K562 (cell line): ENCODE measurements around the gene LANCL3. TPM values are rescaled to one million over a fixed set of nuclear protein-coding genes. Genes with fewer than 3 reads are reported as not detected.

Experiments
- ATAC-seq: fragments of 200-7000 bp; cut with Tn5 transposase; 3 replicates; pipeline ENCODE4 v1.9.1; 2020; ENCODE audit warnings: moderate library complexity
- BruUV-seq: library from RNA; stranded (reverse); fragments of 400-500 nt; replicated peaks from 2 replicates; lab custom pipeline; 2021; lab: Mats Ljungman, UMichigan
- CTCF ChIA-PET: fragments of 300-600 bp; formaldehyde crosslinking; extraction: SDS; loops from one replicate; lab custom pipeline; 2021; ENCODE audit warnings: low intra/inter-chr PET ratio; lab: Yijun Ruan, JAX
- POLR2A ChIA-PET: fragments of 300-600, 350-650 bp; sonication (Branson Sonifier 250); formaldehyde crosslinking; extraction: SDS; loops from one replicate; lab custom pipeline; 2021; ENCODE audit warnings: antibody characterized with exemption, inconsistent platforms; lab: Yijun Ruan, JAX
- DNase-seq, 4 experiments: peaks; one replicate each; pipeline versions ENCODE4 v3.0.0 to v3.0.0-alpha.2; 2011 to 2018; ENCODE audit warnings: low spot score in 3 of 4, mixed read lengths in 3 of 4; ENCODE audit errors: extremely low read depth in 1 of 4
- FAIRE-seq: peaks from 2 replicates; lab custom pipeline; 2011; peaks lifted over from hg19 to GRCh38; lab: Jason Lieb, UNC
- H2AFZ ChIP-seq: 2 replicates; pipeline ENCODE4 v1.6.0; 2011; ENCODE audit warnings: low read depth, low read length, control low read depth, inconsistent platforms
- H3K27ac ChIP-seq: fragments of 200-600 bp; 3 replicates; pipeline ENCODE4 v1.8.0; 2011; ENCODE audit warnings: low read depth, mild to moderate bottlenecking, control low read depth, inconsistent platforms, low read length, moderate library complexity, mixed read lengths; ENCODE audit errors: extremely low read depth
- H3K27me3 ChIP-seq, 2 experiments: fragments of 300-600 bp in 1 of 2; 2 replicates in 1 of 2; 3 replicates in 1 of 2; pipeline versions ENCODE4 v1.6.0 to v1.8.0; 2011; ENCODE audit warnings: inconsistent platforms in 2 of 2, low read length in 2 of 2, mild to moderate bottlenecking in 1 of 2, mixed read lengths in 1 of 2, moderate library complexity in 1 of 2; ENCODE audit not compliant: control insufficient read depth in 2 of 2, insufficient read depth in 2 of 2
- H3K36me3 ChIP-seq: fragments of 300-600 bp; 3 replicates; pipeline ENCODE4 v1.8.0; 2011; ENCODE audit warnings: mild to moderate bottlenecking, low read length, inconsistent platforms; ENCODE audit not compliant: control insufficient read depth, insufficient read depth
- H3K4me1 ChIP-seq, 2 experiments: fragments of 200-600 bp in 1 of 2; replicated peaks in 1 of 2; 2 replicates in 1 of 2; 3 replicates in 1 of 2; pipeline versions ENCODE4 v1.5.1 to v1.8.0; 2011; ENCODE audit warnings: inconsistent platforms in 2 of 2, low read length in 2 of 2, mild to moderate bottlenecking in 1 of 2, mixed read lengths in 1 of 2, moderate library complexity in 1 of 2; ENCODE audit not compliant: control insufficient read depth in 2 of 2, insufficient read depth in 2 of 2
- H3K4me2 ChIP-seq: 2 replicates; pipeline ENCODE4 v1.6.1; 2011; ENCODE audit warnings: low read length, control low read depth, inconsistent platforms, mixed read lengths; ENCODE audit not compliant: insufficient read depth
- H3K4me3 ChIP-seq: fragments of 200-600 bp; sonication (generic), shearing (Covaris generic); 2 replicates; pipeline ENCODE4 v1.5.1; 2016; ENCODE audit warnings: control low read depth, inconsistent platforms
- H3K79me2 ChIP-seq: fragments of 200-600 bp; 3 replicates; pipeline ENCODE4 v1.8.0; 2011; ENCODE audit warnings: low read length, inconsistent platforms; ENCODE audit not compliant: control insufficient read depth, insufficient read depth
- H3K9ac ChIP-seq, 2 experiments: 2 replicates each; pipeline versions ENCODE4 v1.6.0 to v1.6.1; 2011; ENCODE audit warnings: low read depth in 2 of 2, low read length in 2 of 2, control low read depth in 1 of 2, inconsistent platforms in 1 of 2, mild to moderate bottlenecking in 1 of 2, mixed read lengths in 1 of 2; ENCODE audit not compliant: insufficient read depth in 1 of 2
- H3K9me1 ChIP-seq: one replicate; pipeline ENCODE4 v1.6.0; 2011; ENCODE audit warnings: inconsistent platforms, mild to moderate bottlenecking, low read length, moderate library complexity; ENCODE audit not compliant: control insufficient read depth, insufficient read depth
- H3K9me3 ChIP-seq: replicated peaks from 2 replicates; pipeline ENCODE4 v1.5.1; 2011; ENCODE audit warnings: low read depth, low read length, inconsistent platforms; ENCODE audit not compliant: control insufficient read depth, insufficient read depth
- H4K20me1 ChIP-seq: replicated peaks from 2 replicates; pipeline ENCODE4 v1.6.1; 2011; ENCODE audit warnings: low read length, inconsistent platforms, mixed read lengths; ENCODE audit not compliant: control insufficient read depth, insufficient read depth
- CBX5 ChIP-seq: IDR thresholded peaks from 2 replicates; pipeline ENCODE4 v1.6.1; 2014; ENCODE audit warnings: low read depth, borderline replicate concordance
- ETV6 ChIP-seq, 3 experiments: fragments of 150-350 bp in 1 of 3; sonication (generic) in 1 of 3; formaldehyde crosslinking in 1 of 3; IDR thresholded peaks; 2 replicates each; pipeline versions ENCODE4 v1.6.1 to v1.8.0; 2014 to 2022; ENCODE audit warnings: borderline replicate concordance in 2 of 3, low read depth in 2 of 3, antibody characterized with exemption in 1 of 3, low read length in 1 of 3, mild to moderate bottlenecking in 1 of 3, missing genetic modification reagents in 1 of 3
- GATAD2A ChIP-seq: fragments of 450-650 bp; IDR thresholded peaks from 2 replicates; pipeline ENCODE4 v1.6.1; 2017
- HNRNPLL ChIP-seq: fragments of 200-400 bp; formaldehyde crosslinking; IDR thresholded peaks from 2 replicates; pipeline ENCODE4 v1.6.1; 2017; ENCODE audit warnings: low read length, low read depth, mild to moderate bottlenecking; ENCODE audit not compliant: poor library complexity, severe bottlenecking
- PTBP1 ChIP-seq: fragments of 200-400 bp; formaldehyde crosslinking; IDR thresholded peaks from 2 replicates; pipeline ENCODE4 v1.6.1; 2017; ENCODE audit warnings: low read depth, low read length
- RAD51 ChIP-seq: fragments of 450-650 bp; IDR thresholded peaks from 2 replicates; pipeline ENCODE4 v1.7.1; 2016; ENCODE audit warnings: low read depth, mild to moderate bottlenecking, borderline replicate concordance
- SMAD4 ChIP-seq: fragments of 250-450 bp; sonication (Bioruptor Pico); conservative IDR thresholded peaks from 2 replicates; pipeline ENCODE4 v1.8.0; 2021; ENCODE audit warnings: inconsistent platforms, mild to moderate bottlenecking, moderate library complexity
- TEAD4 ChIP-seq, 2 experiments: sonication (generic) in 1 of 2; formaldehyde crosslinking in 1 of 2; IDR thresholded peaks; 2 replicates each; pipeline versions ENCODE4 v1.6.1 to v1.8.0; 2012 to 2022; ENCODE audit warnings: borderline replicate concordance in 1 of 2, inconsistent platforms in 1 of 2, low read length in 1 of 2, mild to moderate bottlenecking in 1 of 2, missing genetic modification reagents in 1 of 2
- ZNF778 ChIP-seq: fragments of 450-650 bp; formaldehyde crosslinking; IDR thresholded peaks from 2 replicates; pipeline ENCODE4 v1.4.0; 2020; ENCODE audit warnings: mild to moderate bottlenecking, moderate library complexity
- WGBS: fragments of 100-300 bp; shearing (Covaris generic); methylation state at CpG from one replicate; pipeline ENCODE4 v1.1.6; 2016; ENCODE audit warnings: low coverage, mixed read lengths; ENCODE audit not compliant: insufficient coverage; ENCODE audit errors: missing lambda C conversion rate; 5-methylcytosine and 5-hydroxymethylcytosine counted together
- in situ Hi-C: fragments of 300-500 bp; cut with MboI; formaldehyde crosslinking; loops from 4 replicates; pipeline ENCODE4 v1.15.0; 2018; ENCODE audit warnings: inconsistent platforms, mixed read lengths
- intact Hi-C: fragments of 100-400 bp; cut with micrococcal nuclease; formaldehyde crosslinking; loops from 2 replicates; pipeline ENCODE4 v1.14.2; 2022
- polyA plus RNA-seq, 8 experiments: library from polyadenylated mRNA; depleted of rRNA in 4 of 8; stranded (reverse) in 5 of 8; unstranded in 3 of 8; fragments of >200 nt; fragmentation: Nextera tagmentation in 2 of 8; fragmentation: Illumina TruSeq in 1 of 8; extraction: Ambion mirVana in 2 of 8; extraction: Trizol in 1 of 8; gene quantifications; 2 replicates each; pipeline versions ENCODE4 v1.2.1 to v1.2.3, GENCODE V29; 2011 to 2014; ENCODE audit warnings: inconsistent platforms in 1 of 8, missing spikeins in 1 of 8
- total RNA-seq, 7 experiments: library from RNA; depleted of rRNA in 6 of 7; stranded (reverse); fragments of >200 nt in 6 of 7; fragmentation: Illumina TruSeq in 2 of 7; extraction: Trizol in 2 of 7; gene quantifications; 2 replicates each; pipeline versions ENCODE4 v1.2.1 to v1.2.3, GENCODE V29; 2011 to 2021; ENCODE audit warnings: low replicate concordance in 1 of 7
- TF ChIP-seq, protein P1 (sequence below): fragments of 450-650 bp; IDR thresholded peaks from 2 replicates; pipeline ENCODE4 v1.6.1; 2016; ENCODE audit warnings: mild to moderate bottlenecking, moderate library complexity

Gene LANCL3
- total and polyA plus RNA-seq, 9 of the 15 experiments (the other 6 are each of a cell fraction or from before 2014, with no cell fraction given), result 0.41 to 1.5 (median 0.58) TPM

DNA sequence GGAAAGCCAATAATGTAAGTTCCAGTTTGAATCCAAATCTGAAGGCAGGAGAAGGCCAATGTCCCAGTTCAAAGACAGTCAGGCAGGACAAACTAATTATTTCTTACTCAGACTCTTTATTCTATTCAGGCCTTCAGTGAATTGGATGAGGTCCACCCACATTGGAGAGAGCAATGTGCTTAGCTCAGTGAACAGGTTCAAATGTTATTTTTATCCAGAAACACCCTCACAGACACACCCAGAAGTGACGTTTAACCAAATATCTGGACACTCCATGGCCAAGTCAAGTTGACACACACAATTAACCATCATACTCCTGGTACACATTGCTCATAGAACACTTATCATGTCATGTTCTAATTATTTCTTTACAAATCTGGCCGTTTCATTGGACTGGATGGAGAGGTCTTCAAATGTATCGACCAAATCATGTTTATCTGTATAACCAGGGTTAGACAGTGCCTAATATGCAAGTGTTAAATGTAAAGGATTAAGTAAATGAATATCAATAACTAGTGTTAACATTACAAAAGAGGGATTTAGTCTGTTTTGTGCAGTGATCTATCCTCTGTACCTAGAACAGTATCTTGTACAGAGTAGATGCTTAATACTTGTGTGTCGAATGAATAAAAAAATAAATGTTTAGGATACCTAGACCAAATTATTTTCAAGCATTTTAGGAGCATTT lies 87.0 kb downstream of the LANCL3 start:
- no peak overlapping the region for H3K9ac ChIP-seq
- BruUV-seq, result no TSS peak
- WGBS, result 34% methylated on average over 4 of the region's 4 CpGs
- ATAC-seq, result no peak
- no peak overlapping the region for H3K4me2 ChIP-seq
- H3K27ac ChIP-seq, result no peak overlapping the region
- no peaks in the 10 kb centered on the region for H3K27me3 ChIP-seq
- intact Hi-C loops (no loop called here), in situ Hi-C loops (no loop called here)
- peaks cover 0 to 15% of the 10 kb centered on the region in 2 experiments; a peak in 3 of 5 replicates for H3K4me1 ChIP-seq
- DNase-seq, result no peak
- no peaks in the 10 kb centered on the region for H4K20me1 ChIP-seq
- no peak overlapping the region for H3K4me3 ChIP-seq
- H2AFZ ChIP-seq, result no peak overlapping the region
- no peaks in the 10 kb centered on the region for H3K9me3 ChIP-seq
- no peak for FAIRE-seq
- CTCF ChIA-PET, result no interaction called here
- POLR2A ChIA-PET, result interaction anchor here (0.9 to 1.2 kb wide), 3 partner anchors 11 to 29 kb away, joined by 3 to 4 read pairs (median 3); no protein-coding TSS in a partner anchor
- H3K79me2 ChIP-seq, result no peaks in the 10 kb centered on the region
- no peaks in the 10 kb centered on the region; the same call in 2 of the 3 replicates for H3K36me3 ChIP-seq
- no peaks in the 10 kb centered on the region for H3K9me1 ChIP-seq
- TF ChIP-seq SMAD4 (CRISPR knock-in tag) (no peak), RAD51 (no peak), PTBP1 (no peak), TEAD4 (IDR thresholded peaks at IDR 0.05; ENCODE audit: low read length) (no peak), TEAD4 (CRISPR knock-in tag; IDR thresholded peaks at IDR 0.05; ENCODE audit: borderline replicate concordance) (no peak), ZNF778 (CRISPR knock-in tag) (no peak), CBX5 (no peak), ETV6 (IDR thresholded peaks at IDR 0.05; ENCODE audit: borderline replicate concordance in 1 of 2, low read depth in 2 of 2, low read length in 1 of 2) (no peak), ETV6 (CRISPR knock-in tag; IDR thresholded peaks at IDR 0.05; ENCODE audit: borderline replicate concordance) (no peak), HNRNPLL (no peak), GATAD2A (no peak)
- TF ChIP-seq, protein P1, sequence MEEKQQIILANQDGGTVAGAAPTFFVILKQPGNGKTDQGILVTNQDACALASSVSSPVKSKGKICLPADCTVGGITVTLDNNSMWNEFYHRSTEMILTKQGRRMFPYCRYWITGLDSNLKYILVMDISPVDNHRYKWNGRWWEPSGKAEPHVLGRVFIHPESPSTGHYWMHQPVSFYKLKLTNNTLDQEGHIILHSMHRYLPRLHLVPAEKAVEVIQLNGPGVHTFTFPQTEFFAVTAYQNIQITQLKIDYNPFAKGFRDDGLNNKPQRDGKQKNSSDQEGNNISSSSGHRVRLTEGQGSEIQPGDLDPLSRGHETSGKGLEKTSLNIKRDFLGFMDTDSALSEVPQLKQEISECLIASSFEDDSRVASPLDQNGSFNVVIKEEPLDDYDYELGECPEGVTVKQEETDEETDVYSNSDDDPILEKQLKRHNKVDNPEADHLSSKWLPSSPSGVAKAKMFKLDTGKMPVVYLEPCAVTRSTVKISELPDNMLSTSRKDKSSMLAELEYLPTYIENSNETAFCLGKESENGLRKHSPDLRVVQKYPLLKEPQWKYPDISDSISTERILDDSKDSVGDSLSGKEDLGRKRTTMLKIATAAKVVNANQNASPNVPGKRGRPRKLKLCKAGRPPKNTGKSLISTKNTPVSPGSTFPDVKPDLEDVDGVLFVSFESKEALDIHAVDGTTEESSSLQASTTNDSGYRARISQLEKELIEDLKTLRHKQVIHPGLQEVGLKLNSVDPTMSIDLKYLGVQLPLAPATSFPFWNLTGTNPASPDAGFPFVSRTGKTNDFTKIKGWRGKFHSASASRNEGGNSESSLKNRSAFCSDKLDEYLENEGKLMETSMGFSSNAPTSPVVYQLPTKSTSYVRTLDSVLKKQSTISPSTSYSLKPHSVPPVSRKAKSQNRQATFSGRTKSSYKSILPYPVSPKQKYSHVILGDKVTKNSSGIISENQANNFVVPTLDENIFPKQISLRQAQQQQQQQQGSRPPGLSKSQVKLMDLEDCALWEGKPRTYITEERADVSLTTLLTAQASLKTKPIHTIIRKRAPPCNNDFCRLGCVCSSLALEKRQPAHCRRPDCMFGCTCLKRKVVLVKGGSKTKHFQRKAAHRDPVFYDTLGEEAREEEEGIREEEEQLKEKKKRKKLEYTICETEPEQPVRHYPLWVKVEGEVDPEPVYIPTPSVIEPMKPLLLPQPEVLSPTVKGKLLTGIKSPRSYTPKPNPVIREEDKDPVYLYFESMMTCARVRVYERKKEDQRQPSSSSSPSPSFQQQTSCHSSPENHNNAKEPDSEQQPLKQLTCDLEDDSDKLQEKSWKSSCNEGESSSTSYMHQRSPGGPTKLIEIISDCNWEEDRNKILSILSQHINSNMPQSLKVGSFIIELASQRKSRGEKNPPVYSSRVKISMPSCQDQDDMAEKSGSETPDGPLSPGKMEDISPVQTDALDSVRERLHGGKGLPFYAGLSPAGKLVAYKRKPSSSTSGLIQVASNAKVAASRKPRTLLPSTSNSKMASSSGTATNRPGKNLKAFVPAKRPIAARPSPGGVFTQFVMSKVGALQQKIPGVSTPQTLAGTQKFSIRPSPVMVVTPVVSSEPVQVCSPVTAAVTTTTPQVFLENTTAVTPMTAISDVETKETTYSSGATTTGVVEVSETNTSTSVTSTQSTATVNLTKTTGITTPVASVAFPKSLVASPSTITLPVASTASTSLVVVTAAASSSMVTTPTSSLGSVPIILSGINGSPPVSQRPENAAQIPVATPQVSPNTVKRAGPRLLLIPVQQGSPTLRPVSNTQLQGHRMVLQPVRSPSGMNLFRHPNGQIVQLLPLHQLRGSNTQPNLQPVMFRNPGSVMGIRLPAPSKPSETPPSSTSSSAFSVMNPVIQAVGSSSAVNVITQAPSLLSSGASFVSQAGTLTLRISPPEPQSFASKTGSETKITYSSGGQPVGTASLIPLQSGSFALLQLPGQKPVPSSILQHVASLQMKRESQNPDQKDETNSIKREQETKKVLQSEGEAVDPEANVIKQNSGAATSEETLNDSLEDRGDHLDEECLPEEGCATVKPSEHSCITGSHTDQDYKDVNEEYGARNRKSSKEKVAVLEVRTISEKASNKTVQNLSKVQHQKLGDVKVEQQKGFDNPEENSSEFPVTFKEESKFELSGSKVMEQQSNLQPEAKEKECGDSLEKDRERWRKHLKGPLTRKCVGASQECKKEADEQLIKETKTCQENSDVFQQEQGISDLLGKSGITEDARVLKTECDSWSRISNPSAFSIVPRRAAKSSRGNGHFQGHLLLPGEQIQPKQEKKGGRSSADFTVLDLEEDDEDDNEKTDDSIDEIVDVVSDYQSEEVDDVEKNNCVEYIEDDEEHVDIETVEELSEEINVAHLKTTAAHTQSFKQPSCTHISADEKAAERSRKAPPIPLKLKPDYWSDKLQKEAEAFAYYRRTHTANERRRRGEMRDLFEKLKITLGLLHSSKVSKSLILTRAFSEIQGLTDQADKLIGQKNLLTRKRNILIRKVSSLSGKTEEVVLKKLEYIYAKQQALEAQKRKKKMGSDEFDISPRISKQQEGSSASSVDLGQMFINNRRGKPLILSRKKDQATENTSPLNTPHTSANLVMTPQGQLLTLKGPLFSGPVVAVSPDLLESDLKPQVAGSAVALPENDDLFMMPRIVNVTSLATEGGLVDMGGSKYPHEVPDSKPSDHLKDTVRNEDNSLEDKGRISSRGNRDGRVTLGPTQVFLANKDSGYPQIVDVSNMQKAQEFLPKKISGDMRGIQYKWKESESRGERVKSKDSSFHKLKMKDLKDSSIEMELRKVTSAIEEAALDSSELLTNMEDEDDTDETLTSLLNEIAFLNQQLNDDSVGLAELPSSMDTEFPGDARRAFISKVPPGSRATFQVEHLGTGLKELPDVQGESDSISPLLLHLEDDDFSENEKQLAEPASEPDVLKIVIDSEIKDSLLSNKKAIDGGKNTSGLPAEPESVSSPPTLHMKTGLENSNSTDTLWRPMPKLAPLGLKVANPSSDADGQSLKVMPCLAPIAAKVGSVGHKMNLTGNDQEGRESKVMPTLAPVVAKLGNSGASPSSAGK, result no peak
